Renal pelvis (tissue), 4 donors: Measurements from ENCODE around the gene SRRM3. TPM values are rescaled to one million over a fixed set of nuclear protein-coding genes. Genes with fewer than 3 reads are reported as not detected.
"Not testable (repeated sequence)": the region's sequence is repeated elsewhere in the genome, so short reads cannot be mapped to it uniquely, and the experiment has no call there.

Experiments
- DNase-seq: peaks from one replicate; pipeline ENCODE4 v3.0.0-alpha.2; 2013
- polyA plus RNA-seq, 3 donors: library from polyadenylated mRNA; unstranded; fragments of 120-200 nt; gene quantifications; one replicate each; pipeline ENCODE4 v1.2.1, GENCODE V29; 2013; ENCODE audit not compliant: insufficient read length in 3 of 3

The SRRM3 gene
- polyA plus RNA-seq, 3 donors = 2.1 to 3.0 (median 2.2) TPM

DNA sequence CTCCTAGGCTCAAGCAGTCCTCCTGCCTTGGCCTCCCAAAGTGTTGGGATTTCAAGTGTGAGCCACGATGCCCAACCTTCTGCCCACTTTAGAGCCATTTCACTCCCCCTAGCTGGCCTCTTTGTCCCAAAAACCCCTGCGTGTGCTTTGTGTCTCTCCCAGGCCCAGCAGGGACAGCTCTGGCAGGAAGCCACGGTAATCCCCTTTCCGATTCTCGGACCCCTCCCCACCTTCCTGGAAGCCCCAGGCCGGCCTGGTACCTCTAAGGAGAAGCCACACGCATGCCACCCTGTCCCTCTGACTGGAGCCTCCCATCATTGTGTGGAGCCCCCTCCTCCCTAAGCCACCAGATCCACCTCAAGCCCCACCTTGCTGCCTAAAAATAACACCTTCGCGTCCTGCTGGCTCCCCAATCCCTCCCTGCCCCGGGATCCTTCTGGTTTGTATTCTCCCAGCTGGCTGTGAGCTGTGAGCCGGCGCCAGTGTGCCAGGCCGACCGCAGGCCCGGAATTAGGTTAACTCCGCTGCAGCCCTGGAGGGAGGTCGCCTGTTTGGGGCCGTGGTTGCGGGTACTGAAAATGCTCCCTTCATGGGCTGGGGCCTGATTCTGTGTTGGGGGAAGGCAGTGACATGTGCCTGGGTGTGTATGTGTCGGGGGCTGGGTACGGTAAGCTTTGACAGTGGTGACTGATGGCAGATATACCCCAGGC is 16.4 kb upstream of the SRRM3 start:
- no peak for DNase-seq

- DNase-seq = no peak
These were observed 14.4 kb upstream of the SRRM3 start for GRCh38 chr7:76187272-76187671.

GRCh38 chr7:76189276-76189675 is 12.4 kb upstream of the SRRM3 start:
- DNase-seq = no peak

DNA sequence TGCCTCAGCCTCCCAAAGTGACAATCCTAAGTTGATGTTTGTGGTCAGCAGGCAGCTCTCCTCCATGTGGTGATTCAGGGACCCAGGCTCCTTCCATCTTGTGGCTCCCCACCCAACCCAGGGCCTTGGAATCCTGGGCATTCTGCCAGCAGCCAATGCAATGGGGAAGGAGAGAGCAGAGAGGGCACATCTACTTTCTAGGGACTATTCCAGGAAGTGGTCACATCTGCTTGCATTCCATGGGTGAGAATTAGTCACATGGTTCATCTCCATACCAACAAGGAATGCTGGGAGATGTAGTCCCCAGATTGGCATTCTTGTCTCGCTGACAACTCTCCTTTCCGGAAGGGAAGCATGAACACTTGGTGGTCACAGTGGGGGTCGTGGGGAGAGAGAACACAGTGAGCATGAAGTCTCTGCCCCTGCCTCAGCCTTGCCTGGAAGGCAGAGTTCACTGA is 9.9 kb upstream of the SRRM3 start:
- DNase-seq = no peak

- no peak for DNase-seq
These were observed 8.2 kb upstream of the SRRM3 start for GRCh38 chr7:76193466-76193865.

DNA sequence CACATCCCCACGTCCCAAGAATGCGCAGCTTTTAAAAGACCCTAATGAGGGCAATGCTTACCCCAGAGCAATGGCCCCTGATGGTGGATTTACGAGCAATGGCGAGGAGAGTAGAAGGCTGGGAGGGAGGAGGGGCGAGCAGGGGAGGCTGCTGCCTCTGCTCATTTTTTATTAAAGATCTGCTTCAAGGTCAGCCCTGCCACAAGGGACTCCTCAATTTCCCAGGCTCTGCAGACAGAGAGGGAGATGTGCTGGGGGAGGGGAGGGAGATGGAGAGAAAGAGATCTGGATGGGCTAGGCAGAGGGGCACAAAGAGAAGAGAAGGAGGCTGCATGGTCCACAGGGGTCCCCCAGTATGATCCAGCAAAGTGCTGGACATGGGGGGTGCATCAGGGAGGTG is 7.8 kb upstream of the SRRM3 start:
- DNase-seq = no peak

- no peak for DNase-seq
These were observed 4.9 kb upstream of the SRRM3 start for GRCh38 chr7:76196786-76197185.

DNA sequence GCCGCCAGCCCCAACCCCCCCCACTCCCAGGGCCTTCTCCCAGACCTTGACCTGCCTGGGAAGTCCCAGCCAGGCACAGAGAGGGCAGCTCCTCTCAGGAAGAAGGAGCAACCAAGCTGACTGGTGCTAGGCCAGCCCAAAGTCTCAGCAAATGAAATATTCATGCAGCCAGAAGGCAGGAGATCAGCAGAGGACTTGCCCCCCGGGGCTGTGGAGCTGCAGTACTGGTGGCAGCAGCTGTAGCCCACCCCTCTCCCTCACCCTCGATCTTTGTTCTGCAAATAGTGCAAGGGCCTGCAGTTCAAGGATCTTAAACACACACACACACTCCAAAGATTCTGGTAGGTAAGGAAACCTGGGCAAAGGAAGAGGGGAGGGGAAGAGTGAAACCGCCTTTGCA is 3.5 kb upstream of the SRRM3 start:
- no peak for DNase-seq

DNA sequence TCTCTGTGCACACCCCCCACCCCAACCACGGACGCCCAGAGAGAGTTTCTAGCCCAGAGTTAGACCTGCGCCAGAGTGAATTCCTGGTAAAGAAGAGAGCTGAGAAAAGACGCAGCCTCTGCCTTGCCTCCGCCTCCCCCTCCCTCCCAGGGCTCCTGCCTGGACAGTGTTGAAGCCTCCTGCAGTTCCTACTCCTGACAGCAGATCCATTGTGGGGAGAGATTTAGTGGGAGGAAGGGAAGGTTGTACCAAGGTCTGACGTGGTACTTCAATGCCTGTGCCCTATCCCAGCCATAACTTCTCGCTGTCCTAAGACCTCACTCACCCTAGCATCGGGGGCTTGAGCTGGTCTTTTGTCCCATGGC is 952 bp downstream of the SRRM3 start:
- DNase-seq = no peak

- no peak for DNase-seq
These were observed 2.5 kb downstream of the SRRM3 start for GRCh38 chr7:76204147-76204546.

DNA sequence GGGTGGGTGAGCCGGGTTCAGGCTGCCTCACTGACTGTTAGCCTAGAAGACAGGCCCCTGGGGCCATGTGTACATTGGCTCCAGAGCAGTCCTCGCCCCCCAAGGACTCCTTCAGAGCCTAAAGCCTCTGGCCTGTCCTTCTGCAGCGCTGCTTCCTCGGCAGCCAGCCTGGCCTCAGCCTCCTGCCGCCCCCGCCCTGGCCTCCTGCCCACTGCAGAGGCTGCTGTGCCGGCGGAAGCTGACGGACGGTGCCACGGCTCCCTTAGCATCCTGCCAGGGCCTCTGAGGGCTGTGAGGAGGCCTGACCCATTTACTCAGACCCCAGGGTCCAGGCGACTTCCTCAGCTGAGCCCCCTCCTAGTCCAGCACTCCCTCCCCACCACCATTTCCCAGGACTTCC is 4.9 kb downstream of the SRRM3 start:
- DNase-seq = no peak

GRCh38 chr7:76209310-76209709 is 7.6 kb downstream of the SRRM3 start:
- no peak for DNase-seq

GRCh38 chr7:76211216-76211615 is 9.5 kb downstream of the SRRM3 start:
- no peak for DNase-seq

- not testable (repeated sequence) for DNase-seq
These were observed 13.7 kb downstream of the SRRM3 start for GRCh38 chr7:76215349-76215748.

GRCh38 chr7:76216381-76217082 is 14.8 kb downstream of the SRRM3 start:
- no peak for DNase-seq

GRCh38 chr7:76217942-76218566 is 16.4 kb downstream of the SRRM3 start:
- DNase-seq = no peak

DNA sequence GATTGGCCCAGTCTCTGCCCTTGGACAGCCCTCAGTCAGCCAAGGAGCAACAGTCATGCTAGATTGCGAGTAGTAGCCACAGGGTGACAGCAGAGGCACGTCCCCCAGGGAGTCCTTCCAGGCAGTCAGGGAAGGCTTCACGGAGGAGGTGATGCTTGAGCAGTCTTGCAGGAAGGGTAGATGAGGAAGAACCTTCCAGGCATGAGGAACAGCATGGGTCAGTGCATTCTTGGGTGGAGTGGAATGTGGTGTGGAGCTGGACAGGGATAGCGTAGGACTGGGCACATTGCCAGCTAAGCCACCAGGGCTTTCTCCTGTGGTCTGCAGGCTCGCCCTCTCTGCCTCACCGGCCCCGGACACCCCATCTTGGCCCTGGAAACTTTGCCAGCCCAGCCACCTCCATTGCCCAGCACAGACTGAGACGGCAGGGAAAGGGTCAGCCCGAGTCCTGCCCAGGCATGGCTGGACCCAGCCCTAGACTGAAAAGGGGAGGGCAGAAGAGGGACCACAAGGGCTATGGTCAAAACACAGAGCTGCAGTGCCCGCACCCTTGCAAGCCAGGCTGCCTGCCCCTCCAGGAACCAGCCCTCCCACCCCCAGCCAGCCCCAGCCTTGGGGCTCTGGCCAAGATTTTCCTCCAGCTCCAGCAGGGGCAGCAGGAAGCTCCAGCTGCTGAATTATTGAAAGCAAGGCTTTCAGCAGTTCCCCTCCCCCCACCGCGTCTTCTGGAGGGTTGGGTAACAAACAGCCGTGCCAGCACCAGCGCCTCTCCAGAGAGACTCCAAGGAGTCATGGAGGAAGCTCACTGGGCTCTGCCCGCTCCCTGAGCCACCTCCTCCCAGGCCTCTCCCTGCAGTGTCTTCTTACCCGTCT is 18.7 kb downstream of the SRRM3 start:
- DNase-seq = no peak

DNA sequence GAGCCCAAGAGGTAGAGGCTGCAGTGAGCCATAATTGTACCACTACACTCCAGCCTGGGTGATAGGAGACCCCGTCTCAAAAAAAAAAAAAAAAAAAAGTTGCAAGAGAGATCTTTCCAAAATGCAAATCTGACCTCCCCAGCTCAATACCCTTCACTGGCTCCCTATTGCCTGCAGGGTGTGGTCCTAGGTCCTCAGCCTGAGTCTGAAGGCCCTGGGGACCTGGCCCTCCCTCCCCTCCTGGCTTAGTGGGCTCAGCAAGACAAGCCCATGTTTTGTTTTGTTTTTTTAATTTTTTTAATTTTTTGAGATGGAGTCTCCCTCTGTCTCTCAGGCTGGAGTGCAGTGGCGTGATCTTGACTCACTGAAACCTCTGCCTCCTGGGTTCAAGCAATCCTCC is 20.6 kb downstream of the SRRM3 start:
- no peak for DNase-seq

- no peak for DNase-seq
These were observed 21.1 kb downstream of the SRRM3 start for GRCh38 chr7:76222839-76223238.

- DNase-seq = no peak
These were observed 21.7 kb downstream of the SRRM3 start for GRCh38 chr7:76223286-76223972.

- no peak for DNase-seq
These were observed 23.0 kb downstream of the SRRM3 start for GRCh38 chr7:76224695-76225094.

DNA sequence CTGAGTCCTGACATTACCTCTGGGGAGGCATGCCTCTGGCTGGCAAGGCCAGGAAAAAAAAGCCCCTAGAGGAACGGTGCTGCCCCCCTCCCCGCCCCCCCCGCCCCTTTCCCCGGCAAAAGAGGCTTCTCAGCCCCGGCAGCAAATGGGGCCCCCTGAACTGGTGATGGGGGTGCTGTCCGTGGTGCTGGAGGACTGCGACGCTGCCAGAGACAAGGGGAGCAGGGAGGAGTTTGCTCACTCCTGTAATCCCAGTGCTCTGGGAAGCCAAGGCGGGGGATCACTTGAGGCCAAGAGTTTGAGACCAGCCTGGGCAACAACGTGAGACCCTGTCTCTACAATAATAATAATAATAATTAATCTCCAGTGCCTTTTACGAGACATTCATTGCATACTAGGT is 23.7 kb downstream of the SRRM3 start:
- DNase-seq = peak; percentile 53
